GM19397 (cell line): Measurements from ENCODE around the gene SHISAL1.

Source experiments
- ATAC-seq: cut with Tn5 transposase; IDR thresholded peaks from one replicate; pipeline ENCODE4 v1.9.1; 2021; ENCODE audit warnings: mild to moderate bottlenecking, moderate library complexity; ENCODE audit not compliant: unreplicated experiment

Gene SHISAL1

GRCh38 chr22:44344407-44344806 is 31.7 kb upstream of the SHISAL1 start:
- ATAC-seq, result no peak

DNA sequence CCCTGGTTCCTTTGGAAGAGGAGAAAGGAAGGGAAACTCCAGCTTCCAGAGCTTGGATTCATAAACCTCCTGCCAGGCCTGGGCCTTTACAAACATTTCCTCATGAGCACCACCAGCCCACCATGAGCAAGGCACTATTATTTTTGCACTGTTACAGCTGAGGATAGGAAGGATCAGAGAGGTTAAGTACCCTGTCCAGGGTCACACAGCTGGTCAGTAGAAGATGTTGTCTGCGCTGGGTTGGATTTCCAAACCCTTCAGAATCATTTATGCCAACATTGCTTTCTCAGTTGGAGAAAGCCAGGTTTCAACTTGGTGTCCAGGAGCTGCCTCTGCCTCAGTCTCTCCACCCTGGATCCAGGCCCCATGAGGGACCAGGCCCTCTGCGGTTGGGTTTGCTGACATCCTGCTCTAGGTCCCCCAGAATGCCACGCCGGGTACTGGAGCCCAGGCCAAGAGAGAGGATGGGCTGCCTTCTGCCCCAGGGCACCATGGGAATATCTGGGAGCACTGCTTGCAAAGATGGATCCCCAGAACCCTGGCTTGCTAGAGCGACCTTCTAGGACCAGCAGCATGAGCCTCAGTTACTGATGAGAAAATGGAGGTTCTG is 29.7 kb upstream of the SHISAL1 start:
- no peak for ATAC-seq

GRCh38 chr22:44341431-44342346 is 28.9 kb upstream of the SHISAL1 start:
- ATAC-seq, result no peak

GRCh38 chr22:44340271-44341239 is 27.8 kb upstream of the SHISAL1 start:
- no peak for ATAC-seq

- ATAC-seq, result no peak
Measured at GRCh38 chr22:44338906-44339305, 26.2 kb upstream of the SHISAL1 start.

DNA sequence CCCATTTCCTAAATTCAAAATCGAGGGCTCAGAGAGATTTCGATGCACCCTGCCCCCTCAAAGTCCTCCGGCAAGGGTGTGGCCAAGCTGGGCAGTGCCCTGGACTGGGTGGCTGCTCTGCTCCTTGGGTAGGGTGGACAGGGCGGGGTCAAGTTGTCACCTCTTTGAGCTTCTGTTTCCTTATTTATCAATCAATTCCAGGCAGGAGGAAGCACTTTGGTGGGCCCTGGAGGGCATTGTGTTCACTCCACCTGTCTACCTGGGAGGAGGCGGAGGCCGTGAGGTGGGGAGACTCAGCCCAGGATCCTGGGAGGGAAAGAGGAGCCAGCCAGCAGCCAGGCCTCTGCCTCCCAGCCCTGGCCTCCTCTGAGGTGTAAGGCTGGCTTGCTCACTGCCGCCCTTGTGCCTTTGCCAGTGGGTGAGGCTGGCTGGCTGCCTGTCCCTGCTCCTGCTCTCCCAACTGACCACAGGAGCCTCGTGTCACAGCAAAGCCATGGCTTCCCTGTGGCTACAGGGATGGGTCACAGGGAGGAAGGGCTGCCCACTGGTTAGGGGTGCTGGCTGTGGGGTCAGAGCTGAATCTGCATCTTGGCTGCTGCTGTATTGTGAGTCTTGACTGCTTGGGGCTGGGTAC is 25.5 kb upstream of the SHISAL1 start:
- ATAC-seq, result no peak

GRCh38 chr22:44337678-44338004 is 24.9 kb upstream of the SHISAL1 start:
- ATAC-seq, result no peak

DNA sequence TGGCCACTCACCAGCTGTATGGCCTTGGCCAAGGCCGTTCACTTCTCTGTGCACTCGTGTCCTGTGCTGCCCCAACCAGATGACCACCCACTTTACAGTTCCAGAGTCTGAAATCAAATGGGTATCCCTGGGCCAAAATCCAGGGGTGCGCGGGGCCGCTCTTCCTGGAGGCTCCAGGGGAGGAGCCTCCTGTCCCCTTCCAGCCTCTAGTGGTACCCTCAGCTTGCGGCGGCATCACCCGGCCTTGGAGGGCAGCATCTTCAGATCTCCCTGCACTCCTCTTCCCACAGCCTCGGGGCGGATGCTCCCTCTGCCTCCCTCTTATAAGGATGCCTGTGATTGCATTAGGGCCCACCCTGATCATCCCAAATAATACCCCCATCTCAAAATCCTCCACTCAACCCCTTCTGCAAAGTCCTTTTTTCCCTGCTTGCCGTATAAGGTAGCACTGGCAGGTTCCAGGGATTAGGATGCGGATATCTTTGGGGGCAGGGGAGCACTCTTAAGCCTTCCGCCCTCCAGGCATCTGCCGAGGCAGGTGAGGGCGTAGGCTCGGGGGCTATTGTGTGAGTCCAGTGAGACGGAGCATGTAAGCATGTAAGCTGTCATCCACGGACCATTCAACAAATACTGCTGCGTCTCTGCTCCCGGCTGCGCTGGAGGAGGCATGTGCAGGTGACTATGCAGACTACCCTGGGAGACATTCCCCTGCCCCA is 24.4 kb upstream of the SHISAL1 start:
- ATAC-seq, result no peak

DNA sequence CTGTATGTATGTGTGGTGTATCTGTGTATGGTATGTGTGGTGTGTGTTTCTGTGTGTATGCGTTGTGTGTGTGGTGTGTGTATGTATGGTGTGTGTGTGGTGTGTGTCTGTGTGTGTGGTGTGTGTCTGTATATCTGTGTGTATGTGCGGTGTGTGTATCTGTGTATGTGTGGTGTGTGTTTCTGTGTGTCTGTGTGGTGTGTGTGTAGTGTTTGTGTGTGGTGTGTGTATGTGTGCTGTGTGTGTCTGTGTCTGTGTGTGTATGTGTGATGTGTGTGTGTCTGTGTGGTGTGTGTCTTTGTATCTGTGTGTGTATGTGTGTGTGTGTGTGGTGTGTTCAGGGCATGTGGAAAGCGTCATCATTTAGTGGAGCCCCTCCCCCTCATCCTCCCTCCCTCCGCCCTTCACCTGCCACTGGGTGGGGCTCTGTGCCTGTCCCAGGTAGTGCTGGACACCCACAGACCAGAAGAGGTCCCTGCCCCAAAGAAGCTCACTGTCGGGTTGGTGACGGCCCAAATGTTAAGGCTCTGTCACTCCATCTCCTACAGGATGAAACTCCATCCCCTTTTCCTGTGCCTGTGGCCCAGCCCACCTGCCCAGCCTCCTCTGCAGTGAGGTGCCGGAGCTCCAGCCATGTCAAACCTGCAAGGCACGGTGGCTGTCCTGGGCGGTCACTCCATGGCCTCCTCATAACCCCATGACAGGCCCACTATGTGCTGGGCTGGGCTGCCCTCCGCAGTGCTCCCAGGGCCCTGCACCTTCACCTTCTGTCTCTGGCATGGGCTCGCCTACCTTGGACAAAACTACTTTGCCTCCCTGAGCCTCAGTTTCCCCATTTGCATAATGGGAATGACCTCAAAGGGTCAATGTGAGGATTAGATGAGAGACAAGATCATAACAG is 23.4 kb upstream of the SHISAL1 start:
- ATAC-seq, result no peak

GRCh38 chr22:44335066-44335839 is 22.5 kb upstream of the SHISAL1 start:
- ATAC-seq, result no peak

DNA sequence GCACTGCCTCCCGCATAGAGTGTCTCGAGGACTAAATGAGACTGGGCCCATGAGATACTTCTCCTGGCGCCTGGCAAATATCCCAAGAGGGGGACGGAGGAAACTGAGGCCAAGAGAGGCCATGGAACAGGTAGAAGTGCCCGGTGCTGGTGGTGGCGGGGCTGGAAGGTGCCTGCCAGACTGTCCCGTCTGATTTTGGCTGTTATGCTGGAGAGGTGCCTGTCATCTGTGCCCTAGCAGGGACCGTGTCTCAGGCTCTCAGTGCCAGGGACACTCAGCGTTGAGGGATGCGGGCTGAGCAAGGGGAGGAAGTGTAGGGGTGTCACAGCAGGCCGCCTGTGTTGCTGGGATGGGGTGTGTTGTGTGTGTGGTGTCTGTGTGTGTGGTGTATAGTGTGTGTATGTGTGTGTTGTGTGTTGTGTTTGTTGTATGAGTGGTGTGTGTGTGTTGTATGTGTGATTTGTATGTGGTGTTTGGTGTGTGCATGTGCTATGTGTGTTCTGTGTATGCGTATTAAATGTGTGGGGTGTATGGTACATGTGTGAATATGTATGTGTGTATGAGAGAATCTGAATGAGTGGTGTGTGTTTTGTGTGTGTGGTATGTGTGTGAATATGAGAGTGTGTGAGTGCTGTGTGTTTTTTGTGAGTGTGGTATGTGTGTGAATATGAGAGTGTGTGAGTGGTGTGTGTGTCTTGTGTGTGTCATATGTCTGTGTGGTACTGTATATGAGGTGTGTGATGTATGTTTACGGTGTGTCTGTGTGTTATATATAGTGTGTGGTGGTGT is 21.3 kb upstream of the SHISAL1 start:
- ATAC-seq, result no peak

DNA sequence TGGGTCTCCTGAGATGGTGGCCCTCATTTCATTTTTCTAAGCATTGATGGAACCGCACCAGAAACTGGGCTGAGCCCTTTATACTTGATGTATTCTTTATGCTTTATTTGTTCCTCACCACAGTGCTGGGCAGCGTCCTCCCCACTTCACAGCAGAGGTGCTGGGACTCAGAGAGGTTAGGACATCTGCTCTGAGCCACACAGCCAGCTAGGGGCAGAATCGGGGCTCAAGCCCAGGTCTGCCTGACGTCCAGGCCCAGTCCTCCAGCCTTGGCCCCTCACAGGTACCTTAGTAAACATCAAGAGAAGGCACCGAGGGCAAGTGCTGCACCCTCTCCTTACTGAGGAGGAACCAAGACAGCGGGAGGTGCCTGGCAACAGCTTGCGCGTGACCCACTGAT is 20.2 kb upstream of the SHISAL1 start:
- no peak for ATAC-seq

GRCh38 chr22:44331881-44332714 is 19.3 kb upstream of the SHISAL1 start:
- no peak for ATAC-seq

GRCh38 chr22:44330744-44331660 is 18.3 kb upstream of the SHISAL1 start:
- ATAC-seq, result no peak

DNA sequence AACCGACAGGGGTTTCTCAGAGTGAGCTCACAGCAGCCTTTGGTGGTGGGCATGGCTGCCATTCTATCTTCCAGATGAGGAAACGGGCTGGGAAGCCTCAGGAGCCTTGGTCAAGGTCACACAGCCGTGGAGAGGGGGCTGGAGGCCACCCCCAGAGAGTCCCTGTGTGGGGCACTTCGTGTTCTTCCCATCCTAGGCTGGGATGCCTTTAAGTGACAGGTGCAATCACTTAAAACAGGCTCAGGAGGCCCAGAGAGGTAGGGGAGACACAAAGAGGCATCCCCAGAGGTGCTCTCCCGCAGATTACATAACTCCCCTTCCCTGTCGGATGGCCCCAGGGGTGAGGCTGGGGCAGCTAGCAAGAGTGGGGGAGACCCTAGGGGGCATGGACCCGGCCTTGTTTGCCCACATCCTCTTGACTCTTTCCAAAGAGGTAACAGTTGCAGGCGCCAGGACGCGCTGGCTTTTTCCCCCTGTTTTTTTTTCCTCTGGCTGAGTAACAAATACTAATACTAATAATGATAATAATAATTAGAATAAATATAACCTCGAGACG is 17.5 kb upstream of the SHISAL1 start:
- ATAC-seq, result no peak
